CD4-positive, alpha-beta T cell treated with Interleukin-2 at 100 ng/mL for 4 hours (primary cell): Measurements from ENCODE around the gene FAM151A.

ENCODE experiments used
- DNase-seq: peaks from one replicate; pipeline ENCODE4 v3.0.0-alpha.2; 2020; ENCODE audit warnings: low spot score

FAM151A gene

GRCh38 chr1:54604051-54604450 lies 19.3 kb downstream of the FAM151A start:
- no peak for DNase-seq

- no peak for DNase-seq
These were observed 20.1 kb downstream of the FAM151A start for GRCh38 chr1:54603241-54603640.

GRCh38 chr1:54602554-54602953 lies 20.8 kb downstream of the FAM151A start:
- no peak for DNase-seq

- no peak for DNase-seq
These were observed 21.6 kb downstream of the FAM151A start for GRCh38 chr1:54601730-54602129.

- no peak for DNase-seq
These were observed 22.2 kb downstream of the FAM151A start for GRCh38 chr1:54600947-54601721.

- no peak for DNase-seq
These were observed 24.0 kb downstream of the FAM151A start for GRCh38 chr1:54599211-54599823.

GRCh38 chr1:54597455-54598030 lies 25.8 kb downstream of the FAM151A start:
- DNase-seq: no peak

GRCh38 chr1:54596756-54597155 lies 26.6 kb downstream of the FAM151A start:
- no peak for DNase-seq

- no peak for DNase-seq
These were observed 27.3 kb downstream of the FAM151A start for GRCh38 chr1:54595956-54596498.

- DNase-seq: no peak
These were observed 28.9 kb downstream of the FAM151A start for GRCh38 chr1:54594463-54594862.

- DNase-seq: no peak
These were observed 29.7 kb downstream of the FAM151A start for GRCh38 chr1:54593571-54594160.

GRCh38 chr1:54591127-54591756 lies 32.1 kb downstream of the FAM151A start:
- no peak for DNase-seq

- DNase-seq: no peak
These were observed 34.9 kb downstream of the FAM151A start for GRCh38 chr1:54588377-54588776.

- DNase-seq: no peak
These were observed 37.9 kb downstream of the FAM151A start for GRCh38 chr1:54585181-54586066.

GRCh38 chr1:54584575-54584974 lies 38.8 kb downstream of the FAM151A start:
- no peak for DNase-seq

- no peak for DNase-seq
These were observed 39.5 kb downstream of the FAM151A start for GRCh38 chr1:54583871-54584270.

- DNase-seq: no peak
These were observed 40.0 kb downstream of the FAM151A start for GRCh38 chr1:54583307-54583686.

GRCh38 chr1:54582566-54583306 lies 40.6 kb downstream of the FAM151A start:
- no peak for DNase-seq

GRCh38 chr1:54581621-54582035 lies 41.7 kb downstream of the FAM151A start:
- DNase-seq: no peak

GRCh38 chr1:54580856-54581550 lies 42.3 kb downstream of the FAM151A start:
- DNase-seq: no peak
